ENCODE results near the gene UBE2M.

GRCh38 chr19:58546019-58546530 lies 12.3 kb downstream of the UBE2M start:
- TF ChIP-seq CTCF (IDR thresholded peaks at IDR 0.05), result no peak
- TF ChIP-seq EP300 (IDR thresholded peaks at IDR 0.05), result no peak
- TF ChIP-seq POLR2A (IDR thresholded peaks at IDR 0.05), result no peak

Measured in suprapubic skin (tissue), 3 donors.